HuH-7 (cell line): ENCODE data around the gene TTC21A.

ENCODE experiments used
- DNase-seq: peaks from one replicate; pipeline ENCODE4 v3.0.0; 2011; ENCODE audit warnings: low spot score

Gene TTC21A

DNA sequence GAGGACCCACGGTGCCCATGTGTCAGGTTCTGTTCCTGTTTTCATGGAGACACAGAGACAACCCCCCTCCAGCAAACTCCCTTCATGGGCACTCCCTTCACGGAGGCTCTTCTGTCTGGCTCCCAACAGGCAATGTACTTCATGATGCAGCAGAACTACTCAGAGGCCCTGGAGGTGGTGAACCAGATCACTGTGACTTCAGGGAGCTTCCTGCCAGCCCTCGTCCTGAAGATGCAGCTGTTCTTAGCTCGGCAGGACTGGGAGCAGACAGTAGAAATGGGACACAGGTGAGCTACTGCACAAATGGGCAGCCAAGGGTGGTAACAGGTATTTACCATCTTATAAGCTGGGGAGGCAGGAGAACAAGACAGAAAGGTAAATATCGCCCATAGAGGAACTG lies 7.0 kb downstream of the TTC21A start:
- no peak for DNase-seq

GRCh38 chr3:39115870-39116269 lies 8.4 kb downstream of the TTC21A start:
- DNase-seq, result no peak

GRCh38 chr3:39118079-39118478 lies 10.6 kb downstream of the TTC21A start:
- DNase-seq, result no peak

DNA sequence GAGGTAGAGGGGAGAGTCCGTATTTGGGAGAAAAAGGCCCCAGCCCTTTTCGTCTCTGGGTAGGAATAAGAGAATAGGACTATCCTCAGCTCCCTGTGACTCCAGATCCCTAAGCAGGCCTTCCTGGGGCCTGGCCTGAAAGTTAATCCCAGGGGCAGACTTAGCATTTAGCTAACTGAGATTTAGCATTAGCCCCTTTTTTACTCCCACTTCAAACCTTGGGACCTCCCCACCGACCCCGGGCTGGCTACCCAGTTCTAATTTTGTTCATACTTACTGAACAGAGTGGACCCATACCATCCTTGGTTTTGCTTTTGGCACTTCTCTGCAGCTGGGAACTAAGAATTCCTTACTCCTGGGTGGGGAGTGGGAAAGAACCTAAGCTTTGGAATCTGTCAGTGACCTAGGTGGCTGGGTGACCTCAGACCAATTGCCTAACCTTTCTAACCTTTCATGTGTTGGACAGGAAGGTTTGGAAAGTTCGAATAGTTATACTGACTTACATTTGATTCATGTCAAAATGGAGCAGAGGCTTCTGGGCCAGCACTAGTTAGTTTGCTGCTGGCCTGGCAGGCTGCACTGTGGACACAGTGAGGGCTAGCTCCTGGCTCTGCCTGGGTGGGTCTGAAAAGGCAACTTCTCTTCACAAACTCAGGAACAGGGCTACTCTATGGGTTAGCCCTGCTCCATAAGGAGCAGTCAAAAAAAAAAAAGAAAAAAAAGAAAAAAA lies 11.6 kb downstream of the TTC21A start:
- DNase-seq, result no peak

- DNase-seq, result no peak
Observed at GRCh38 chr3:39121621-39122020, 14.1 kb downstream of the TTC21A start.

DNA sequence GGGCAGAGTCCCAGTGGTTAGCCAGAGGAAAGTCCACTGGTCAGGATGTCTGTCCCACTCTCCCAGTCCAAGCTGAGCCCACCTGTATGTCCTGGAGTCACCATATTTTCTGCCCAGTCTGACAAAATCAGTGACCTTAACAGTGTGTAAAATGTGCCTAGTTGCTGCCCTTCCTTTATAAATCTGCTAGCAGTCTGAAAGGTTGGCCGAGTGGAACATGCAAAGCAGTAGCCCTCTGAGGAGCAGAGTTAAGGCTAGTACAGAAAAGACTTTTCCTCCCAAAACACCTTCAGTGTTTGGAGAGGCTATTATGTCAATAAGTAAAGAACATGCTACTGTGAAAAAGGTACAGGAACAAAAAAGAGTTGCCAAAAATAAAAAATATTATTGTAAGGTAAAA lies 15.3 kb downstream of the TTC21A start:
- no peak for DNase-seq

GRCh38 chr3:39124876-39125840 lies 17.7 kb downstream of the TTC21A start:
- no peak for DNase-seq

GRCh38 chr3:39125841-39126500 lies 18.5 kb downstream of the TTC21A start:
- no peak for DNase-seq

DNA sequence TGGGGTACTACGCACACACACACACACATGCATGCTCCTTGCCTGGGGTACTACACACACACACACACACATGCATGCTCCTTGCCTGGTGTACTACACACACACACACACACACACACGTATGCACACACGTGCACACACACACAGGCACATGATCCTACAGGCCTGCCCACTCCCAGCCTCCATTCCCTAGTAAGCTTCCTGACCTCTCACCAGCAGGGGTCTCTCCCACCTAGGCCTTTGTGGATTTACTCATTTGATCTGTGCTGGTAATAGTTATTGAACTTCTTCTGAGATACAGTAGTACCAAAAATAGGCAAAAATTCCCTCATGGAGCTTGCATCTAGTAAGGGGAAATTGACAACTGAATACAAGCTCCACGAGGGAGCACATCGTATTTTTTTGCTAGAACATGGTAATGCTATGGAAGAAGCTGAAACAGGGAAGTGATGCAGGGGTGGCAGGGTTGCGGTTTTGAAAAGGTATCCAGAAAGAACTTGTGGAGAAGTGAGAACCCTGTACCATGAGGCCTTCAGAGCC lies 19.1 kb downstream of the TTC21A start:
- DNase-seq, result peak; percentile 67

GRCh38 chr3:39127269-39127907 lies 19.9 kb downstream of the TTC21A start:
- no peak for DNase-seq

DNA sequence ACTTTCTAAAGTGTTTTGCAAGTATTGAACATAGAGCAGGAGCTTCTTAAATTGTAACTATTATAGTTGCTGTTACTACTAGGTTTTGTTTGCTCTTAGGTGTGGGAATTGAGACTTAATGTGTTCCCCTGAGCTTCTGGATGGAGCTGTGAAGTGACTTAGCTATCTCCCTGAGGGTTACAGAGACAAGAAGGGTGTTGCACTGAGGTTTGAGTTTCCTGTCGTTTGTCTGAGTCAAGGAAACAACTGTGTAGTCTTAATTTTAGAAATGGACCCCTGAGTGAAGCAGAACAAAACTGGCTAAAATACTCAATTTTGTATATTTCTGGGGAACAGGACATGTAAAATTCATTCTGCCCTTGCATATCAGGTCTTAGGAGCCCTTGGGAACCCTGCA lies 20.4 kb downstream of the TTC21A start:
- no peak for DNase-seq

GRCh38 chr3:39128951-39129350 lies 21.5 kb downstream of the TTC21A start:
- DNase-seq, result no peak

GRCh38 chr3:39130026-39130425 lies 22.5 kb downstream of the TTC21A start:
- DNase-seq, result no peak

GRCh38 chr3:39130693-39131265 lies 23.3 kb downstream of the TTC21A start:
- DNase-seq, result no peak

- DNase-seq, result no peak
Observed at GRCh38 chr3:39132096-39133092, 24.9 kb downstream of the TTC21A start.

- DNase-seq, result no peak
Observed at GRCh38 chr3:39133093-39133490, 25.6 kb downstream of the TTC21A start.

- DNase-seq, result no peak
Observed at GRCh38 chr3:39133822-39134221, 26.3 kb downstream of the TTC21A start.

- no peak for DNase-seq
Observed at GRCh38 chr3:39134305-39134704, 26.8 kb downstream of the TTC21A start.

- DNase-seq, result no peak
Observed at GRCh38 chr3:39135170-39135805, 27.8 kb downstream of the TTC21A start.
